Measurements from ENCODE around the gene REC114. TPM values are rescaled to one million over a fixed set of nuclear protein-coding genes. Genes with fewer than 3 reads are reported as not detected.

Gene REC114, protein sequence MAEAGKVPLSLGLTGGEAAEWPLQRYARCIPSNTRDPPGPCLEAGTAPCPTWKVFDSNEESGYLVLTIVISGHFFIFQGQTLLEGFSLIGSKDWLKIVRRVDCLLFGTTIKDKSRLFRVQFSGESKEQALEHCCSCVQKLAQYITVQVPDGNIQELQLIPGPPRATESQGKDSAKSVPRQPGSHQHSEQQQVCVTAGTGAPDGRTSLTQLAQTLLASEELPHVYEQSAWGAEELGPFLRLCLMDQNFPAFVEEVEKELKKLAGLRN
- not detected in 5 replicates for total RNA-seq (2022; extraction: Qiagen RNA extraction; ENCODE audit: low read depth)

GRCh38 chr15:73442968-73443367 lies at the start of gene REC114:
TSS of gene REC114 (plus strand) at chr15:73443164. CDS start at chr15:73443186, 22 bp downstream.

Other genes starting within 250 kb of the REC114 start
- gene HCN4, start 74.2 kb upstream of the REC114 start, total RNA-seq (2022; extraction: Qiagen RNA extraction; ENCODE audit: low read depth) = 0.21 to 0.35 TPM (median 0.31 TPM) in 5 replicates
- 191 to 219 TPM (median 195 TPM) in 5 replicates for gene NPTN, start 190.2 kb downstream of the REC114 start, total RNA-seq (2022; extraction: Qiagen RNA extraction; ENCODE audit: low read depth)
- gene CD276, start 241.2 kb downstream of the REC114 start, total RNA-seq (2022; extraction: Qiagen RNA extraction; ENCODE audit: low read depth) = 66.9 to 93.5 TPM (median 80.5 TPM) in 5 replicates